Transverse colon (tissue), 3 donors: ENCODE measurements around the gene GFI1B.

Experiments used
- CTCF ChIP-seq, 5 experiments: fragments of 200-600 bp in 3 of 5; fragments of 450-650 bp in 2 of 5; sonication (generic) in 3 of 5; IDR thresholded peaks; 1 replicate in 2 of 5; 2 replicates in 3 of 5; pipeline ENCODE4 v1.5.1; 2016 to 2017; ENCODE audit warnings: antibody characterized with exemption in 5 of 5, inconsistent platforms in 3 of 5, mild to moderate bottlenecking in 2 of 5, moderate library complexity in 1 of 5
- POLR2A ChIP-seq: fragments of 450-650 bp; IDR thresholded peaks from one replicate; pipeline ENCODE4 v1.6.1; 2016; ENCODE audit warnings: antibody characterized with exemption, mild to moderate bottlenecking, moderate library complexity

- no peak for TF ChIP-seq CTCF (IDR thresholded peaks at IDR 0.05)
- no peak for TF ChIP-seq POLR2A
Observed at GRCh38 chr9:133005957-133006356, 27.5 kb downstream of the GFI1B start.
